DMS79 treated with DMSO at 0.1 percent for 48 hours (cell line): ENCODE results near the gene KCMF1.

Source experiments
- DNase-seq: peaks from one replicate; lab custom pipeline; 2025; lab: John Stamatoyannopoulos, UW

KCMF1 gene

GRCh38 chr2:84980263-84980983 lies 9.5 kb downstream of the KCMF1 start:
- no peak for DNase-seq

GRCh38 chr2:84986018-84986417 lies 15.1 kb downstream of the KCMF1 start:
- DNase-seq: no peak

GRCh38 chr2:84989422-84989821 lies 18.5 kb downstream of the KCMF1 start:
- no peak for DNase-seq

GRCh38 chr2:84989927-84990326 lies 19.0 kb downstream of the KCMF1 start:
- no peak for DNase-seq

GRCh38 chr2:84991404-84992160 lies 20.6 kb downstream of the KCMF1 start:
- DNase-seq: no peak

GRCh38 chr2:84995826-84996225 lies 24.9 kb downstream of the KCMF1 start:
- no peak for DNase-seq

GRCh38 chr2:84996909-84997308 lies 25.9 kb downstream of the KCMF1 start:
- no peak for DNase-seq

- no peak for DNase-seq
Measured at GRCh38 chr2:84999553-84999955, 28.6 kb downstream of the KCMF1 start.

- DNase-seq: no peak
Measured at GRCh38 chr2:85001595-85001994, 30.6 kb downstream of the KCMF1 start.

- no peak for DNase-seq
Measured at GRCh38 chr2:85002534-85002933, 31.6 kb downstream of the KCMF1 start.

- DNase-seq: no peak
Measured at GRCh38 chr2:85008252-85008651, 37.3 kb downstream of the KCMF1 start.

GRCh38 chr2:85009019-85009618 lies 38.2 kb downstream of the KCMF1 start:
- DNase-seq: no peak

- DNase-seq: no peak
Measured at GRCh38 chr2:85010404-85010803, 39.4 kb downstream of the KCMF1 start.

GRCh38 chr2:85011098-85011497 lies 40.1 kb downstream of the KCMF1 start:
- DNase-seq: no peak

GRCh38 chr2:85011747-85012146 lies 40.8 kb downstream of the KCMF1 start:
- DNase-seq: no peak

- no peak for DNase-seq
Measured at GRCh38 chr2:85012431-85012830, 41.5 kb downstream of the KCMF1 start.

GRCh38 chr2:85012855-85013254 lies 41.9 kb downstream of the KCMF1 start:
- no peak for DNase-seq

- DNase-seq: no peak
Measured at GRCh38 chr2:85015653-85016360, 44.8 kb downstream of the KCMF1 start.

- DNase-seq: no peak
Measured at GRCh38 chr2:85016446-85016845, 45.5 kb downstream of the KCMF1 start.

GRCh38 chr2:85017411-85018048 lies 46.6 kb downstream of the KCMF1 start:
- DNase-seq: no peak

- DNase-seq: no peak
Measured at GRCh38 chr2:85018049-85018447, 47.1 kb downstream of the KCMF1 start.

- DNase-seq: no peak
Measured at GRCh38 chr2:85019121-85019520, 48.2 kb downstream of the KCMF1 start.
